ENCODE results near the gene ZNF25. TPM values are rescaled to one million over a fixed set of nuclear protein-coding genes. Genes with fewer than 3 reads are reported as not detected.

ZNF25 gene
- 6.5 and 8.1 TPM in 2 replicates for total RNA-seq

DNA sequence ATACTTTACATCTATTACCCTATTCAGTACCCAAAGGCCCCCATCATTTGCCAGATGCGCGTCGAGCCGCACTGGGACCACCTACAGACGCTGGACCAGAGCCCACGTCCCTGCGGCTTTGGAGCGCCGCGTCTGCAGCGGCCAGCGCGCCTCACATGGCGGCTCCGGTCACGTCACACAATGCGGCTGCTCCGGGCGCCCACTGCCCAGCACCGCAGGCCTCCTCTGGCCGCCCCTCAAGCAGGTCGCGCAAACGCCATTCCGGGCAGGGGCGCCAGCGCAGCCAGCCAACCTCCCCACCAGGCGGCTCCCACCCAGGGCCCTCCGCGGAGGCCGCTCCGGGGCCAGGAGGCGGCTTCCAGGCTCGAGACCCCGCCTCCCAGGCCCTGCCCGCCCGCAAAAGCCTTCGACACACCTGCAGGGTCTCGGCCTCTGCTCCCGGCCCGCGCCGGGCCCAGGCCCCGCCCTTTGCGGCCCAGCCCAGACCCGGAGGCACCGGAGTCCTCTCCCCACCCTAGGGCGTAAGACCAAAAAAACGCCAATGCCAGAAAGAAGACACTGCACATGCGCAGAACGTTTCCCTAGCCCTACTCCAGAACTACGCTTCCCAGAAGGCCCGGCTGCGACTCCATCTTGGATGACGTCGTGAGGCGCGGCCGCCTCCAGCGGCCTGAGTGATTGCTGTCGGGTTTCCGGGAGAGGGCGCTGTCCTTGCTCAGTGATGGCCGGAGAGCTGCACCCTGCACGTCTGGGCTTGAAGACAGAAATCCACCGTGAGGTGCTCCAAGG, at the start of gene ZNF25:
Gene ZNF25, minus strand, starts transcription at position 557 of the 789 bp plus-strand sequence. CDS start 4,925 bp downstream, outside the sequence.

GRCh38 chr10:38010119-38010903, 33.9 kb upstream of the ZNF25 start, which contains the start of gene ZNF33A:
Gene ZNF33A (plus strand): TSS chr10:38010675. CDS start chr10:38012342, 1,667 bp downstream.

Other genes starting within 250 kb of the ZNF25 start
- gene ZNF248, start 119.0 kb downstream of the ZNF25 start, total RNA-seq, result 3.8 and 4.2 TPM in 2 replicates
- gene ZNF33A, start 34.0 kb upstream of the ZNF25 start, total RNA-seq, result 10.1 and 12.2 TPM in 2 replicates
- gene ZNF37A, start 117.7 kb upstream of the ZNF25 start, total RNA-seq, result 6.7 and 7.3 TPM in 2 replicates